Gastrocnemius medialis (tissue), 4 donors: Measurements from ENCODE around the gene PLSCR2. TPM values are rescaled to one million over a fixed set of nuclear protein-coding genes. Genes with fewer than 3 reads are reported as not detected.
"Not testable (repeated sequence)": the region's sequence is repeated elsewhere in the genome, so short reads cannot be mapped to it uniquely, and the experiment has no call there.

Experiments used
- ATAC-seq, 2 donors: fragments of 150-250 bp; one replicate each; pipeline ENCODE4 v1.9.1; 2016
- DNase-seq, 2 donors: peaks; one replicate each; pipeline ENCODE4 v3.0.0-alpha.2; 2019
- H3K27ac ChIP-seq, 4 donors: fragments of 200-600 bp; sonication (generic); 1 replicate in 1 of 4; 2 replicates in 3 of 4; pipeline ENCODE4 v1.5.1; 2016 to 2018; ENCODE audit warnings: mild to moderate bottlenecking in 2 of 4, moderate library complexity in 1 of 4
- H3K27me3 ChIP-seq, 3 donors: fragments of 200-600 bp; sonication (generic) in 2 of 3; 1 replicate in 1 of 3; 2 replicates in 2 of 3; pipeline versions ENCODE4 v1.5.1 to v1.6.0; 2016 to 2019; ENCODE audit warnings: mild to moderate bottlenecking in 1 of 3, moderate library complexity in 1 of 3
- H3K36me3 ChIP-seq, 2 donors: fragments of 200-600 bp; sonication (generic) in 1 of 2; one replicate each; pipeline ENCODE4 v1.5.1; 2017 to 2018
- H3K4me1 ChIP-seq, 2 donors: fragments of 200-600 bp; sonication (generic) in 1 of 2; one replicate each; pipeline ENCODE4 v1.5.1; 2016 to 2017; ENCODE audit warnings: mild to moderate bottlenecking in 2 of 2
- H3K4me3 ChIP-seq, 4 donors: fragments of 200-600 bp; sonication (generic) in 3 of 4; 1 replicate in 1 of 4; 2 replicates in 3 of 4; pipeline ENCODE4 v1.5.1; 2016 to 2019; ENCODE audit warnings: mild to moderate bottlenecking in 2 of 4
- H3K9me3 ChIP-seq, 3 donors: fragments of 200-600 bp; sonication (generic) in 2 of 3; 1 replicate in 1 of 3; 2 replicates in 2 of 3; pipeline ENCODE4 v1.5.1; 2016 to 2019
- POLR2A ChIP-seq, 2 donors: fragments of 450-650 bp; IDR thresholded peaks; one replicate each; pipeline ENCODE4 v1.6.1; 2017; ENCODE audit warnings: antibody characterized with exemption in 2 of 2, mild to moderate bottlenecking in 2 of 2, moderate library complexity in 2 of 2
- in situ Hi-C, 4 donors: fragments of 200-750 bp; cut with MboI; loops; one replicate each; pipeline versions ENCODE4 v1.15.0 to v1.8.0; 2017; ENCODE audit warnings: low sequenced_read_pairs in 4 of 4
- intact Hi-C: fragments of 100-400 bp; cut with DNase I; formaldehyde crosslinking; loops from one replicate; pipeline ENCODE4 v1.15.1; 2023; ENCODE audit warnings: low total_unique reads
- total RNA-seq, 4 donors: library from RNA; depleted of rRNA; stranded (reverse); fragments of >200 nt; gene quantifications; one replicate each; pipeline versions ENCODE4 v1.1.0 to v1.2.3, GENCODE V29; 2016
- TF ChIP-seq, protein P1 (sequence below), 5 experiments: fragments of 450-650 bp in 3 of 5; fragments of 200-600 bp in 2 of 5; sonication (generic) in 2 of 5; IDR thresholded peaks in 4 of 5; conservative IDR thresholded peaks in 1 of 5; 1 replicate in 4 of 5; 2 replicates in 1 of 5; pipeline ENCODE4 v1.5.1; 2016 to 2019; ENCODE audit warnings: antibody characterized with exemption in 5 of 5, mild to moderate bottlenecking in 3 of 5, moderate library complexity in 3 of 5

The PLSCR2 gene
- total RNA-seq, 4 donors from 2014 or later = not detected

- intact Hi-C loops = no loop called here
- no peak for TF ChIP-seq POLR2A (IDR thresholded peaks at IDR 0.05)
- TF ChIP-seq, protein P1, sequence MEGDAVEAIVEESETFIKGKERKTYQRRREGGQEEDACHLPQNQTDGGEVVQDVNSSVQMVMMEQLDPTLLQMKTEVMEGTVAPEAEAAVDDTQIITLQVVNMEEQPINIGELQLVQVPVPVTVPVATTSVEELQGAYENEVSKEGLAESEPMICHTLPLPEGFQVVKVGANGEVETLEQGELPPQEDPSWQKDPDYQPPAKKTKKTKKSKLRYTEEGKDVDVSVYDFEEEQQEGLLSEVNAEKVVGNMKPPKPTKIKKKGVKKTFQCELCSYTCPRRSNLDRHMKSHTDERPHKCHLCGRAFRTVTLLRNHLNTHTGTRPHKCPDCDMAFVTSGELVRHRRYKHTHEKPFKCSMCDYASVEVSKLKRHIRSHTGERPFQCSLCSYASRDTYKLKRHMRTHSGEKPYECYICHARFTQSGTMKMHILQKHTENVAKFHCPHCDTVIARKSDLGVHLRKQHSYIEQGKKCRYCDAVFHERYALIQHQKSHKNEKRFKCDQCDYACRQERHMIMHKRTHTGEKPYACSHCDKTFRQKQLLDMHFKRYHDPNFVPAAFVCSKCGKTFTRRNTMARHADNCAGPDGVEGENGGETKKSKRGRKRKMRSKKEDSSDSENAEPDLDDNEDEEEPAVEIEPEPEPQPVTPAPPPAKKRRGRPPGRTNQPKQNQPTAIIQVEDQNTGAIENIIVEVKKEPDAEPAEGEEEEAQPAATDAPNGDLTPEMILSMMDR (IDR thresholded peaks at IDR 0.05 in 4 of 5, conservative IDR thresholded peaks at IDR 0.05 in 1 of 5) = no peak
- H3K9me3 ChIP-seq = no peaks in the 10 kb centered on the region
Observed at GRCh38 chr3:146449613-146450012, 19.7 kb downstream of the PLSCR2 start.

DNA sequence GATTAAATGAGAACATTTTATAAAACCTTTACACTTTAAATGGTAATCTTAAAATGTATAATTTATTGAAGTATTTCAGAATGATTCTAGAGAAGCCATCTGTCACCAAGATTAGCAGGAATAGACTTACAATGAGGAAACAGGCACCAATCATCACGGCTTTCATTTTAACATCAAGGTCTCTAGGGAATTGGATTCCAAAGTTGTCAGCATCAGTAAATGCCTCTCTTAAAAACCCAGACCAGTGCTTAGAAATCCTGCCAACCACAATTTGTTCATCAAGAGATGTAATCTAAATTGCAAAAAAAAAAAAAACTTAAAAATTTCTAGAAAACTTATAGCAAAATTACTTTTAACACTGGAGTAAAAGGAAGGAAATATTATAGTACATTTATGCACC lies 20.3 kb downstream of the PLSCR2 start:
- Histone ChIP-seq H3K27me3 (no peaks in the 10 kb centered on the region), H3K27ac (no peak overlapping the region), H3K4me1 (no peaks in the 10 kb centered on the region), H3K4me3 (no peak overlapping the region), H3K36me3 (no peaks in the 10 kb centered on the region), H3K9me3 (no peaks in the 10 kb centered on the region)
- in situ Hi-C loops = no loop called here
- DNase-seq (no peak), ATAC-seq (no peak)
- no peak for TF ChIP-seq POLR2A (IDR thresholded peaks at IDR 0.05)
- intact Hi-C loops = no loop called here

More at GRCh38 chr3:146449613-146450012, 19.7 kb downstream of the PLSCR2 start:
- Histone ChIP-seq H3K27me3 (no peaks in the 10 kb centered on the region), H3K4me3 (no peak overlapping the region), H3K27ac (no peak overlapping the region), H3K36me3 (no peaks in the 10 kb centered on the region), H3K4me1 (no peaks in the 10 kb centered on the region)
- no peak for DNase-seq
- ATAC-seq = no peak
- in situ Hi-C loops = no loop called here

GRCh38 chr3:146446026-146446425 lies 23.3 kb downstream of the PLSCR2 start:
- Histone ChIP-seq H3K9me3 (no peaks in the 10 kb centered on the region), H3K4me3 (no peak overlapping the region), H3K27me3 (no peaks in the 10 kb centered on the region), H3K36me3 (no peaks in the 10 kb centered on the region), H3K27ac (no peak overlapping the region), H3K4me1 (no peaks in the 10 kb centered on the region)
- TF ChIP-seq, protein P1 (IDR thresholded peaks at IDR 0.05 in 4 of 5, conservative IDR thresholded peaks at IDR 0.05 in 1 of 5) = no peak
- no peak for TF ChIP-seq POLR2A (IDR thresholded peaks at IDR 0.05)
- DNase-seq (no peak), ATAC-seq (no peak)
- in situ Hi-C loops = no loop called here
- intact Hi-C loops = no loop called here

- in situ Hi-C loops, intact Hi-C loops, H3K27ac ChIP-seq, H3K36me3 ChIP-seq, H3K4me3 ChIP-seq, H3K27me3 ChIP-seq, H3K9me3 ChIP-seq, H3K4me1 ChIP-seq, DNase-seq, ATAC-seq: not testable (repeated sequence)
Observed at GRCh38 chr3:146440310-146440709, 29.1 kb downstream of the PLSCR2 start.

- no peaks in the 10 kb centered on the region for H3K4me1 ChIP-seq
- TF ChIP-seq POLR2A (IDR thresholded peaks at IDR 0.05) = no peak
- TF ChIP-seq, protein P1 (IDR thresholded peaks at IDR 0.05 in 4 of 5, conservative IDR thresholded peaks at IDR 0.05 in 1 of 5) = no peak
- intact Hi-C loops (no loop called here), in situ Hi-C loops (no loop called here)
- H3K4me3 ChIP-seq = no peak overlapping the region
- no peaks in the 10 kb centered on the region for H3K27me3 ChIP-seq
- H3K9me3 ChIP-seq = no peaks in the 10 kb centered on the region
- no peak for DNase-seq
- no peak for ATAC-seq
- no peak overlapping the region for H3K27ac ChIP-seq
- H3K36me3 ChIP-seq = no peaks in the 10 kb centered on the region
Observed at GRCh38 chr3:146432066-146432465, 37.3 kb downstream of the PLSCR2 start.

- DNase-seq (no peak), ATAC-seq (no peak)
- TF ChIP-seq, protein P1 (IDR thresholded peaks at IDR 0.05 in 4 of 5, conservative IDR thresholded peaks at IDR 0.05 in 1 of 5) = no peak
- TF ChIP-seq POLR2A (IDR thresholded peaks at IDR 0.05) = no peak
- no peaks in the 10 kb centered on the region for H3K36me3 ChIP-seq
- no peaks in the 10 kb centered on the region for H3K4me1 ChIP-seq
- H3K4me3 ChIP-seq = no peak overlapping the region
- intact Hi-C loops = no loop called here
- H3K27me3 ChIP-seq = no peaks in the 10 kb centered on the region
- H3K9me3 ChIP-seq = no peaks in the 10 kb centered on the region
- H3K27ac ChIP-seq = no peak overlapping the region
- in situ Hi-C loops = no loop called here
Observed at GRCh38 chr3:146431240-146431639, 38.1 kb downstream of the PLSCR2 start.
